Thyroid gland (tissue), 4 donors: ENCODE measurements around the gene VAT1L.

ENCODE experiments used
- POLR2A ChIP-seq, 2 donors: fragments of 450-650 bp; IDR thresholded peaks; one replicate each; pipeline ENCODE4 v1.6.1; 2017; ENCODE audit warnings: antibody characterized with exemption in 2 of 2, mild to moderate bottlenecking in 2 of 2, moderate library complexity in 1 of 2
- TF ChIP-seq, protein P1 (sequence below), 6 experiments: fragments of 200-600 bp in 3 of 6; fragments of 450-650 bp in 3 of 6; sonication (generic) in 3 of 6; IDR thresholded peaks; one replicate each; pipeline ENCODE4 v1.5.1; 2016 to 2019; ENCODE audit warnings: antibody characterized with exemption in 6 of 6, mild to moderate bottlenecking in 2 of 6, inconsistent platforms in 1 of 6, moderate library complexity in 1 of 6

GRCh38 chr16:77977339-77977738 is 189.0 kb downstream of the VAT1L start:
- TF ChIP-seq, protein P1, sequence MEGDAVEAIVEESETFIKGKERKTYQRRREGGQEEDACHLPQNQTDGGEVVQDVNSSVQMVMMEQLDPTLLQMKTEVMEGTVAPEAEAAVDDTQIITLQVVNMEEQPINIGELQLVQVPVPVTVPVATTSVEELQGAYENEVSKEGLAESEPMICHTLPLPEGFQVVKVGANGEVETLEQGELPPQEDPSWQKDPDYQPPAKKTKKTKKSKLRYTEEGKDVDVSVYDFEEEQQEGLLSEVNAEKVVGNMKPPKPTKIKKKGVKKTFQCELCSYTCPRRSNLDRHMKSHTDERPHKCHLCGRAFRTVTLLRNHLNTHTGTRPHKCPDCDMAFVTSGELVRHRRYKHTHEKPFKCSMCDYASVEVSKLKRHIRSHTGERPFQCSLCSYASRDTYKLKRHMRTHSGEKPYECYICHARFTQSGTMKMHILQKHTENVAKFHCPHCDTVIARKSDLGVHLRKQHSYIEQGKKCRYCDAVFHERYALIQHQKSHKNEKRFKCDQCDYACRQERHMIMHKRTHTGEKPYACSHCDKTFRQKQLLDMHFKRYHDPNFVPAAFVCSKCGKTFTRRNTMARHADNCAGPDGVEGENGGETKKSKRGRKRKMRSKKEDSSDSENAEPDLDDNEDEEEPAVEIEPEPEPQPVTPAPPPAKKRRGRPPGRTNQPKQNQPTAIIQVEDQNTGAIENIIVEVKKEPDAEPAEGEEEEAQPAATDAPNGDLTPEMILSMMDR (IDR thresholded peaks at IDR 0.05) = no peak
- TF ChIP-seq POLR2A (IDR thresholded peaks at IDR 0.05) = no peak
